Adrenal gland (tissue), 12 donors: ENCODE measurements around the gene INVS. TPM values are rescaled to one million over a fixed set of nuclear protein-coding genes. Genes with fewer than 3 reads are reported as not detected.
"Not testable (repeated sequence)": the region's sequence is repeated elsewhere in the genome, so short reads cannot be mapped to it uniquely, and the experiment has no call there.

Experiments
- DNase-seq, 7 donors: peaks; one replicate each; pipeline ENCODE4 v3.0.0-alpha.2; 2019 to 2020
- H3K27ac ChIP-seq, 5 donors: fragments of 200-600 bp; sonication (generic) in 4 of 5; 1 replicate in 3 of 5; 2 replicates in 2 of 5; pipeline versions ENCODE4 v1.5.1 to v1.8.0; 2016 to 2020; ENCODE audit warnings: mild to moderate bottlenecking in 1 of 5
- H3K27me3 ChIP-seq: fragments of 200-600 bp; 2 replicates; pipeline ENCODE4 v1.8.0; 2021
- H3K36me3 ChIP-seq, 2 donors: fragments of 200-600 bp; replicated peaks in 1 of 2; 1 replicate in 1 of 2; 2 replicates in 1 of 2; pipeline versions ENCODE4 v1.5.1 to v1.8.0; 2018 to 2022
- H3K4me1 ChIP-seq, 2 donors: fragments of 200-600 bp; replicated peaks in 1 of 2; 1 replicate in 1 of 2; 2 replicates in 1 of 2; pipeline versions ENCODE4 v1.5.1 to v1.8.0; 2018 to 2021
- H3K4me3 ChIP-seq, 4 donors: fragments of 200-600 bp; sonication (generic) in 3 of 4; one replicate each; pipeline ENCODE4 v1.5.1; 2016 to 2018
- H3K9me3 ChIP-seq, 3 donors: fragments of 200-600 bp; sonication (generic) in 1 of 3; replicated peaks in 1 of 3; 1 replicate in 2 of 3; 2 replicates in 1 of 3; pipeline versions ENCODE4 v1.5.1 to v1.8.0; 2016 to 2021
- CTCF ChIP-seq, 6 experiments: fragments of 450-650 bp in 4 of 6; fragments of 200-600 bp in 2 of 6; sonication (generic) in 1 of 6; IDR thresholded peaks; 1 replicate in 5 of 6; 2 replicates in 1 of 6; pipeline versions ENCODE4 v1.5.1 to v1.8.0; 2016 to 2021; ENCODE audit warnings: antibody characterized with exemption in 6 of 6, mild to moderate bottlenecking in 2 of 6, moderate library complexity in 1 of 6
- POLR2A ChIP-seq, 2 donors: fragments of 450-650 bp; IDR thresholded peaks; one replicate each; pipeline ENCODE4 v1.6.1; 2017; ENCODE audit warnings: antibody characterized with exemption in 2 of 2, mild to moderate bottlenecking in 2 of 2, moderate library complexity in 1 of 2
- WGBS, 4 donors: extraction: QIAGEN DNeasy Blood & Tissue Kit in 2 of 4; methylation state at CpG; one replicate each; pipeline versions ENCODE4 v1.1.5 to v1.1.7; 2013 to 2017; 5-methylcytosine and 5-hydroxymethylcytosine counted together
- intact Hi-C, 2 donors: fragments of 100-400 bp; cut with DNase I; formaldehyde crosslinking; loops; one replicate each; pipeline versions ENCODE4 v1.14.1 to v1.15.0; 2022 to 2023
- polyA plus RNA-seq, 3 donors: library from polyadenylated mRNA; stranded (reverse); fragments of 200-250 nt in 2 of 3; fragments of 350-450 nt in 1 of 3; fragmentation: Illumina TruSeq in 1 of 3; extraction: RNeasy Lipid Tissue Mini Kit (QIAGEN cat#74804) in 1 of 3; gene quantifications; one replicate each; pipeline ENCODE4 v1.2.3, GENCODE V29; 2013 to 2014
- total RNA-seq, 9 donors: library from RNA; depleted of rRNA in 4 of 9; stranded (reverse); fragments of >200 nt in 4 of 9; fragments of 120-200 nt in 1 of 9; fragmentation: NEBNext Ultra II Directional in 1 of 9; extraction: Animal tissue kit (Norgen Biotek cat#: 25700) in 1 of 9; gene quantifications; one replicate each; pipeline versions ENCODE4 v1.1.0 to v1.2.4, GENCODE V29; 2013 to 2023
- donor health status: healthy with polysubstance abuse.
- donor health status: Bipolar disorder and iron deficiency.
- donor health status: DM: yes; HTN: yes; CAD: no.
- donor health status: DM: no; HTN: no; CAD: no.
- donor health status: DM: no; HTN: no; CAD: no.
- donor health status: DM: yes; HTN: yes; CAD: no.

INVS gene
- total and polyA plus RNA-seq, 12 donors = 6.4 to 47.7 (median 24.4) TPM

GRCh38 chr9:100091650-100092049 is 7.4 kb upstream of the INVS start:
- peaks cover 0 to 42% of the 10 kb centered on the region in 2 donors for H3K4me1 ChIP-seq
- 54 to 70% (median 65%) methylated on average over 1 of the region's 1 CpG for WGBS, 4 donors
- H3K4me3 ChIP-seq = no peak overlapping the region
- no peaks in the 10 kb centered on the region for H3K9me3 ChIP-seq
- no peak overlapping the region for H3K27ac ChIP-seq
- intact Hi-C loops = no loop called here
- H3K27me3 ChIP-seq = no peaks in the 10 kb centered on the region
- DNase-seq = no peak
- TF ChIP-seq POLR2A (IDR thresholded peaks at IDR 0.05) = no peak
- no peak for TF ChIP-seq CTCF (IDR thresholded peaks at IDR 0.05)
- no peaks in the 10 kb centered on the region for H3K36me3 ChIP-seq

- WGBS, 4 donors = 90 to 100% (median 97%) methylated on average over 1 of the region's 1 CpG
- Histone ChIP-seq H3K27me3 (no peaks in the 10 kb centered on the region), H3K4me3 (no peak overlapping the region), H3K27ac (no peak overlapping the region), H3K4me1 (peaks cover 0 to 42% of the 10 kb centered on the region in 2 donors), H3K9me3 (no peaks in the 10 kb centered on the region), H3K36me3 (no peaks in the 10 kb centered on the region)
- TF ChIP-seq POLR2A (IDR thresholded peaks at IDR 0.05) (no peak), CTCF (IDR thresholded peaks at IDR 0.05) (no peak)
- intact Hi-C loops = no loop called here
- no peak for DNase-seq
Measured at GRCh38 chr9:100092066-100092465, 7.0 kb upstream of the INVS start.

- H3K9me3 ChIP-seq = not testable (repeated sequence)
Measured at GRCh38 chr9:100094411-100094810, 4.6 kb upstream of the INVS start.

GRCh38 chr9:100096378-100096916 is 2.6 kb upstream of the INVS start:
- WGBS, 4 donors = 75 to 79% (median 76%) methylated on average over 3 of the region's 3 CpGs
- Histone ChIP-seq H3K36me3 (no peaks in the 10 kb centered on the region), H3K4me1 (peaks cover 12 to 35% of the 10 kb centered on the region in 2 donors), H3K27ac (no peak overlapping the region), H3K4me3 (no peak overlapping the region), H3K9me3 (no peaks in the 10 kb centered on the region), H3K27me3 (no peaks in the 10 kb centered on the region)
- TF ChIP-seq CTCF (IDR thresholded peaks at IDR 0.05) = no peak
- TF ChIP-seq POLR2A (IDR thresholded peaks at IDR 0.05) = no peak
- DNase-seq = no peak
- intact Hi-C loops = no loop called here

More at GRCh38 chr9:100094411-100094810, 4.6 kb upstream of the INVS start:
- H3K4me3 ChIP-seq, H3K27me3 ChIP-seq, H3K36me3 ChIP-seq, DNase-seq, intact Hi-C loops, H3K27ac ChIP-seq: not testable (repeated sequence)
- H3K4me1 ChIP-seq = peaks cover 5 to 38% of the 10 kb centered on the region in 2 donors
- 96 to 100% (median 97%) methylated on average over 2 of the region's 2 CpGs for WGBS, 4 donors
